Measurements from ENCODE around the gene ACADM. TPM values are rescaled to one million over a fixed set of nuclear protein-coding genes. Genes with fewer than 3 reads are reported as not detected.
A peak's percentile ranks its signal among the peaks of the same experiment; 100 is the strongest.
"Not testable (repeated sequence)": the region's sequence is repeated elsewhere in the genome, so short reads cannot be mapped to it uniquely, and the experiment has no call there.

ACADM gene
- total RNA-seq, 1 donor from 2014 or later, result 36.2 TPM

GRCh38 chr1:75712306-75712705, 12.2 kb upstream of the ACADM start:
- no peak for DNase-seq (ENCODE audit: extremely low spot score, unreplicated experiment)

GRCh38 chr1:75719810-75720209, 4.7 kb upstream of the ACADM start:
- H3K4me3 Mint-ChIP-seq (ENCODE audit: unreplicated experiment), result no peak overlapping the region
- no peaks in the 10 kb centered on the region for H3K36me3 Mint-ChIP-seq (ENCODE audit: unreplicated experiment)
- peaks cover 7% of the 10 kb centered on the region for H3K4me1 Mint-ChIP-seq (ENCODE audit: unreplicated experiment)
- no peak for TF ChIP-seq CTCF (IDR thresholded peaks at IDR 0.05)
- H3K27ac Mint-ChIP-seq (ENCODE audit: unreplicated experiment), result no peak overlapping the region
- DNase-seq (ENCODE audit: extremely low spot score, unreplicated experiment), result no peak
- no peaks in the 10 kb centered on the region for H3K9me3 Mint-ChIP-seq (ENCODE audit: unreplicated experiment)
- no peaks in the 10 kb centered on the region for H3K27me3 Mint-ChIP-seq (ENCODE audit: unreplicated experiment)

More at GRCh38 chr1:75712306-75712705, 12.2 kb upstream of the ACADM start:
- Mint-ChIP-seq H3K27me3 (ENCODE audit: unreplicated experiment) (peaks cover 31% of the 10 kb centered on the region), H3K9me3 (ENCODE audit: unreplicated experiment) (no peaks in the 10 kb centered on the region), H3K36me3 (ENCODE audit: unreplicated experiment) (no peaks in the 10 kb centered on the region), H3K4me1 (ENCODE audit: unreplicated experiment) (no peaks in the 10 kb centered on the region), H3K4me3 (ENCODE audit: unreplicated experiment) (no peak overlapping the region), H3K27ac (ENCODE audit: unreplicated experiment) (no peak overlapping the region)
- TF ChIP-seq CTCF (IDR thresholded peaks at IDR 0.05), result no peak

GRCh38 chr1:75720325-75720724, 4.2 kb upstream of the ACADM start:
- Mint-ChIP-seq H3K4me1 (ENCODE audit: unreplicated experiment) (peaks cover 9% of the 10 kb centered on the region), H3K36me3 (ENCODE audit: unreplicated experiment) (no peaks in the 10 kb centered on the region), H3K4me3 (ENCODE audit: unreplicated experiment) (no peak overlapping the region), H3K9me3 (ENCODE audit: unreplicated experiment) (no peaks in the 10 kb centered on the region), H3K27ac (ENCODE audit: unreplicated experiment) (no peak overlapping the region), H3K27me3 (ENCODE audit: unreplicated experiment) (no peaks in the 10 kb centered on the region)
- DNase-seq (ENCODE audit: extremely low spot score, unreplicated experiment), result no peak
- no peak for TF ChIP-seq CTCF (IDR thresholded peaks at IDR 0.05)

- Mint-ChIP-seq H3K9me3 (ENCODE audit: unreplicated experiment) (no peaks in the 10 kb centered on the region), H3K4me1 (ENCODE audit: unreplicated experiment) (peaks cover 13% of the 10 kb centered on the region), H3K27me3 (ENCODE audit: unreplicated experiment) (no peaks in the 10 kb centered on the region), H3K27ac (ENCODE audit: unreplicated experiment) (no peak overlapping the region), H3K4me3 (ENCODE audit: unreplicated experiment) (no peak overlapping the region), H3K36me3 (ENCODE audit: unreplicated experiment) (no peaks in the 10 kb centered on the region)
- TF ChIP-seq CTCF (IDR thresholded peaks at IDR 0.05), result no peak
- DNase-seq (ENCODE audit: extremely low spot score, unreplicated experiment), result no peak
Measured at GRCh38 chr1:75720820-75721219, 3.7 kb upstream of the ACADM start.

- not testable (repeated sequence) for DNase-seq (ENCODE audit: extremely low spot score, unreplicated experiment); H3K36me3 Mint-ChIP-seq (ENCODE audit: unreplicated experiment); H3K9me3 Mint-ChIP-seq (ENCODE audit: unreplicated experiment); H3K27me3 Mint-ChIP-seq (ENCODE audit: unreplicated experiment); H3K4me3 Mint-ChIP-seq (ENCODE audit: unreplicated experiment); H3K27ac Mint-ChIP-seq (ENCODE audit: unreplicated experiment)
- H3K4me1 Mint-ChIP-seq (ENCODE audit: unreplicated experiment), result peaks cover 25% of the 10 kb centered on the region
Measured at GRCh38 chr1:75722246-75722645, 2.3 kb upstream of the ACADM start.

- Mint-ChIP-seq H3K36me3 (ENCODE audit: unreplicated experiment) (no peaks in the 10 kb centered on the region), H3K27ac (ENCODE audit: unreplicated experiment) (no peak overlapping the region), H3K9me3 (ENCODE audit: unreplicated experiment) (no peaks in the 10 kb centered on the region), H3K4me3 (ENCODE audit: unreplicated experiment) (peak overlapping the region; percentile 35), H3K27me3 (ENCODE audit: unreplicated experiment) (no peaks in the 10 kb centered on the region), H3K4me1 (ENCODE audit: unreplicated experiment) (peaks cover 31% of the 10 kb centered on the region)
- no peak for DNase-seq (ENCODE audit: extremely low spot score, unreplicated experiment)
- TF ChIP-seq CTCF (IDR thresholded peaks at IDR 0.05), result no peak
Measured at GRCh38 chr1:75722966-75723365, 1.5 kb upstream of the ACADM start.

Data from osteocyte (in vitro differentiated cells).